ENCODE data around the gene SPTSSA. TPM values are rescaled to one million over a fixed set of nuclear protein-coding genes. Genes with fewer than 3 reads are reported as not detected.

The SPTSSA gene
- total RNA-seq, 4 donors from 2014 or later, result 17.0 to 31.4 (median 21.7) TPM

DNA sequence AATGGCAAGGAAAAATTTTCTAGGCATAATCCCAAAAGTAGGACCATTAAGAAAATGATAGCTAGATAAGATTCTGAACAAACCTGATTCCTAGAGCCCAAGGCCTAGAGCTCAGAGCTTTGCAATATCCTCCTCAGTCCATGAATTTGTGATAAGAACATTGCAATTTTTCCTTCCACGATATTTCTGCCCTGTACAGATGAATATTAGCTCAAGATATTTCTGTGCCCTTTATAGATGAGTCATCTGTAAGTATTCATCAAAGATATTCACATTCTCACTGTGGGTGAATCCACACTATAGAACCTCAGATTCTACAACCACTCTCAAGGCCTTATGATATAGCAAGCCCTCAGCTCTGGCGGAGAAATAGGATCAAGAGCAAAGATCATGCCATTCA is 40.0 kb upstream of the SPTSSA start:
- Histone ChIP-seq H3K27ac (peak overlapping the region in 1 of 4 donors; percentile 64), H3K27me3 (no peaks in the 10 kb centered on the region), H3K9me3 (no peaks in the 10 kb centered on the region)

DNA sequence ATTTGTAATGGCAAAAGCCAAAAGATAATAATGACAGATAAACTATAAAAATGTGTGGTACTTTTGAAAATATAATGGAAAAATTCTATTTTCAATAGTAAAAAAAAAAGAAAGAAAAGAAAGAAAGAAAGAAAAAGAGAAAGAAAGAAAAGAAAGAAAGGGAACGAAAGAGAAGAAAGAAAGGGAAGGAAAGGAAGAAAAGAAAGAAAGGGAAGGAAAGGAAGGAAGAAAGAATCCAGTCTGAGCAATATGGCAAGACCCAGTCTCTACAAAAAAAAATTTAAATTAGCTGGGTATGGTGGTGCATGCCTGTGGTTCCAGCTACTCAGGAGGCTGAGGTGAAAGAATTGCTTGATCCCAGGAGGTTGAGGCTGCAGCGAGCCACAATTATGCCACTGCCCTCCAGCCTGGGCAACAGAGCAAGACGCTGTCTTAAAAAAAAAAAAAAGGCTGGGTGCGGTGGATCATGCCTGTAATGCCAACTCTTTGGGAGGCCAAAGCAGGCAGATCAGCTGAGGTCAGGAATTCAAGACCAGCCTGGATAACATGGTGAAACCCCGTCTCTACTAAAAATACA is 39.1 kb upstream of the SPTSSA start:
- TF ChIP-seq, protein P1, sequence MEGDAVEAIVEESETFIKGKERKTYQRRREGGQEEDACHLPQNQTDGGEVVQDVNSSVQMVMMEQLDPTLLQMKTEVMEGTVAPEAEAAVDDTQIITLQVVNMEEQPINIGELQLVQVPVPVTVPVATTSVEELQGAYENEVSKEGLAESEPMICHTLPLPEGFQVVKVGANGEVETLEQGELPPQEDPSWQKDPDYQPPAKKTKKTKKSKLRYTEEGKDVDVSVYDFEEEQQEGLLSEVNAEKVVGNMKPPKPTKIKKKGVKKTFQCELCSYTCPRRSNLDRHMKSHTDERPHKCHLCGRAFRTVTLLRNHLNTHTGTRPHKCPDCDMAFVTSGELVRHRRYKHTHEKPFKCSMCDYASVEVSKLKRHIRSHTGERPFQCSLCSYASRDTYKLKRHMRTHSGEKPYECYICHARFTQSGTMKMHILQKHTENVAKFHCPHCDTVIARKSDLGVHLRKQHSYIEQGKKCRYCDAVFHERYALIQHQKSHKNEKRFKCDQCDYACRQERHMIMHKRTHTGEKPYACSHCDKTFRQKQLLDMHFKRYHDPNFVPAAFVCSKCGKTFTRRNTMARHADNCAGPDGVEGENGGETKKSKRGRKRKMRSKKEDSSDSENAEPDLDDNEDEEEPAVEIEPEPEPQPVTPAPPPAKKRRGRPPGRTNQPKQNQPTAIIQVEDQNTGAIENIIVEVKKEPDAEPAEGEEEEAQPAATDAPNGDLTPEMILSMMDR (IDR thresholded peaks at IDR 0.05), result no peak
- no peak for TF ChIP-seq POLR2A (IDR thresholded peaks at IDR 0.05)
- Histone ChIP-seq H3K9me3 (no peaks in the 10 kb centered on the region), H3K4me1 (peaks cover 0 to 36% (median 3%) of the 10 kb centered on the region in 4 donors), H3K27me3 (no peaks in the 10 kb centered on the region), H3K4me3 (no peak overlapping the region), H3K36me3 (no peaks in the 10 kb centered on the region), H3K27ac (no peak overlapping the region)
- DNase-seq, result peak in 1 of 3 donors; percentile 13

More for the DNA sequence above, 40.0 kb upstream of the SPTSSA start:
- Histone ChIP-seq H3K4me1 (peaks cover 0 to 35% (median 3%) of the 10 kb centered on the region in 4 donors), H3K4me3 (no peak overlapping the region), H3K36me3 (no peaks in the 10 kb centered on the region)
- TF ChIP-seq, protein P1 (IDR thresholded peaks at IDR 0.05), result no peak
- TF ChIP-seq POLR2A (IDR thresholded peaks at IDR 0.05), result no peak
- no peak for DNase-seq

GRCh38 chr14:34498684-34499412 is 36.8 kb upstream of the SPTSSA start:
- no peak overlapping the region for H3K4me3 ChIP-seq
- peak in 1 of 3 donors; percentile 59 for DNase-seq
- peaks cover 0 to 37% (median 3%) of the 10 kb centered on the region in 4 donors for H3K4me1 ChIP-seq
- no peaks in the 10 kb centered on the region for H3K36me3 ChIP-seq
- no peaks in the 10 kb centered on the region for H3K27me3 ChIP-seq
- H3K9me3 ChIP-seq, result no peaks in the 10 kb centered on the region
- peak overlapping the region in 1 of 4 donors; percentile 59 for H3K27ac ChIP-seq
- TF ChIP-seq, protein P1 (IDR thresholded peaks at IDR 0.05), result peak in 4 of 6 experiments; percentile 34 to 96 (median 92)
- TF ChIP-seq POLR2A (IDR thresholded peaks at IDR 0.05), result no peak

DNA sequence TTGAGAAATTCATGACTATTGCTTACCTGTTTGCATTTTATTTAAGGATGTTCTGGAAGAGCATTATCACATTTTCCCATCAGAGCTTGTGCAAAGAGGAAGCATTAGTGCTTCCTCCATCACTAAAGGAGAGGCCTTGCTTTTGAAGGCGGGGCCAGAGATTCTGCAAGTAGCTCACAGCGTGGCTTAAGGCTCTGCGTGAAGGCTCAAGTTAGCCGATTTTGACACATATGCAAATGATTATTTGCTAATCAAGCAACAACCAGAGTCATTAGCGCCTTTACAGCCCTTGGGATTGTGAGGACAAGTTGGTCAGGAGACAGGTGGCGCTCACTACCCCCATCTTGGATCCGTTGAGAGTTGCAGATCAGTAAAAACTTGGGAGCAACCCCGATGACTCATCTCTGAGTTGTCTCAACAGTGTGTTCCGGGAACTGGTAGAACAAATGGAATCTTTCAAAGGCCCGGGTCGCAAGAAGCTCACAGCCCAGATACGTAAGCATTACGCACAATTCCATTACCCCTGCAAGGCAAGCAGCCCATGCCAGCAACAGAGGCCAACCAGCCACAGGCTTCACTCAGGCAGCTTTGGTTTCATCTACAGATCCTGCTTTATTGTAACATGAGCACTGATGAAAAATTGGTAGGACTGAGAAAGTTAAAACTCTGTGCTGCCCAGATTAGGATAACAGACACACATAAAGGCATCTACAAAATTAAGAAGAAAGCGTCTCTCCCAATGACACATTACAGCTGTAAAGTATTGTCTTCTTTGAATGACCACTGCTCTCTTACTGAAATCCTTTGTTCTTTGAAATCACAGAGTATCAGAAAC is 34.9 kb upstream of the SPTSSA start:
- H3K9me3 ChIP-seq, result no peaks in the 10 kb centered on the region
- no peak overlapping the region for H3K4me3 ChIP-seq
- no peaks in the 10 kb centered on the region for H3K36me3 ChIP-seq
- peak; percentile 22 to 85 (median 70) for DNase-seq
- H3K4me1 ChIP-seq, result peaks cover 0 to 30% (median 3%) of the 10 kb centered on the region in 4 donors
- H3K27ac ChIP-seq, result peak overlapping the region; percentile 42 to 85 (median 69)
- no peaks in the 10 kb centered on the region for H3K27me3 ChIP-seq
- TF ChIP-seq, protein P1 (IDR thresholded peaks at IDR 0.05), result peak in 3 of 6 experiments; percentile 19 to 39 (median 31)
- peak in 1 of 2 donors; percentile 51 for TF ChIP-seq POLR2A (IDR thresholded peaks at IDR 0.05)

GRCh38 chr14:34496007-34496678 is 34.1 kb upstream of the SPTSSA start:
- no peaks in the 10 kb centered on the region for H3K27me3 ChIP-seq
- no peak overlapping the region for H3K4me3 ChIP-seq
- TF ChIP-seq, protein P1 (IDR thresholded peaks at IDR 0.05), result no peak
- no peak for TF ChIP-seq POLR2A (IDR thresholded peaks at IDR 0.05)
- H3K4me1 ChIP-seq, result peaks cover 0 to 30% (median 3%) of the 10 kb centered on the region in 4 donors
- DNase-seq, result peak in 1 of 3 donors; percentile 15
- peak overlapping the region in 3 of 4 donors; percentile 59 to 85 (median 79) for H3K27ac ChIP-seq
- no peaks in the 10 kb centered on the region for H3K36me3 ChIP-seq
- no peaks in the 10 kb centered on the region for H3K9me3 ChIP-seq
